Mammary epithelial cell (primary cell): ENCODE measurements around the gene ERMARD.

Experiments used
- CTCF ChIP-seq, 2 donors: IDR thresholded peaks in 1 of 2; conservative IDR thresholded peaks in 1 of 2; 2 replicates each; pipeline ENCODE4 v1.5.1; 2011 to 2012; ENCODE audit warnings: inconsistent platforms in 2 of 2, low read length in 2 of 2, mild to moderate bottlenecking in 2 of 2, control low read depth in 1 of 2, low read depth in 1 of 2; ENCODE audit not compliant: insufficient read depth in 1 of 2; ENCODE audit errors: extremely low read depth in 1 of 2
- EZH2 ChIP-seq: IDR thresholded peaks from 2 replicates; pipeline ENCODE4 v1.6.1; 2012; ENCODE audit warnings: low read length, inconsistent platforms, borderline replicate concordance

DNA sequence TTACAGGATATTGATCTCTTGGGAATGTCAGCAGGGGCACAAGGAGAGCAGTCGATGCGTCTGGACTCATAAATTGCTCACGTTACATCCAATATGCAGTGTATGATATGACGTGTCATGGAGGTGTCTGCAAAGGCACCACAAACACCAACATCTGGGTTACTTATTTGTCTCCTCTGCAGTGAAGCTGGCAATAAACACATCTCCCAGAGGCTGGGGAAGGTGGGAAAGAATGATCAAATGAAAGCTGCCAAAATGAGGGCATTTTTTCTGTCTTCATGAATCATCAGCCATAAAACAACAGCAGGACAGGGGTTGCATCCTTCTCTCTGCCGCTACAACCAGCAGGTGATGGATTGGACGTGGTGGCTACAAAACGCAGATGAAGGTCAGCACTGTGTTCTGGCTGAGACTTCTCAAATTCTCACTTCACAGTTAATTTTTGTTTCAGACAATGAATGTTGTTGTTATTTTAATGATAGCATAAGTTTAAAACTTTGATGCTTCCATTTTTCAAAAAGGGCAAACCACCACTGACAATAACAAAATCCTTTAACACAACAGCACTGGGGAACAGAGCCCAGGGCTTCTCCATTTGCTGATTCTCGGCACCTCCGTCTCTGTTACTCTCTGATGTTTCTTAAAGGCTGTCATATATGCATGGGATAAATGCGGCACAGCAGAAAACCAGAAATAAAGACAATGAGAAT lies 47.5 kb downstream of the ERMARD start:
- TF ChIP-seq CTCF (conservative IDR thresholded peaks at IDR 0.05 in 1 of 2, IDR thresholded peaks at IDR 0.05 in 1 of 2; ENCODE audit: extremely low read depth in 1 of 2, insufficient read depth in 1 of 2, low read depth in 1 of 2, low read length in 2 of 2): no peak
- no peak for TF ChIP-seq EZH2
